ENCODE measurements around the gene EVI2B.

DNA sequence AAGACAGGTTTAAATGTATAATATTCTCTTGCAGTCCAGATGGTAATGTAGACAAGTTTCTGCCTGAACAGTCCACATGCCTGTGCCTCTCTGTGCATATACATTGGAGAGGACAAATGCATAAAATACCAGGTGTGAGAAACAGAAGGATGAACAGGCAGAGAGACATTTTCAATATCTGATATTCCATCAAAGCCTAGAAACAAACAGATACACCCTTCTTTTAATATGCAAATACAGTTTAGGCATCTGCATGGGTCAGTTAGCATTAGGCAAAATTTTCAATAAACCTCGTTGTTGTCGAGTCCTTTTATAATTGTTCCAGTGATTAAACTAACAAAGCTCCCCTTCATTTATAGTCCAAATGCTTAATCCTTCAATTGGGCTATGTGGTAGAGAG, 17.7 kb downstream of the EVI2B start:
- TF ChIP-seq POLR2A (IDR thresholded peaks at IDR 0.05; ENCODE audit: low read length) (no peak), ELK1 (IDR thresholded peaks at IDR 0.05; ENCODE audit: low read depth, low read length) (no peak)
- TF ChIP-seq, protein P1, sequence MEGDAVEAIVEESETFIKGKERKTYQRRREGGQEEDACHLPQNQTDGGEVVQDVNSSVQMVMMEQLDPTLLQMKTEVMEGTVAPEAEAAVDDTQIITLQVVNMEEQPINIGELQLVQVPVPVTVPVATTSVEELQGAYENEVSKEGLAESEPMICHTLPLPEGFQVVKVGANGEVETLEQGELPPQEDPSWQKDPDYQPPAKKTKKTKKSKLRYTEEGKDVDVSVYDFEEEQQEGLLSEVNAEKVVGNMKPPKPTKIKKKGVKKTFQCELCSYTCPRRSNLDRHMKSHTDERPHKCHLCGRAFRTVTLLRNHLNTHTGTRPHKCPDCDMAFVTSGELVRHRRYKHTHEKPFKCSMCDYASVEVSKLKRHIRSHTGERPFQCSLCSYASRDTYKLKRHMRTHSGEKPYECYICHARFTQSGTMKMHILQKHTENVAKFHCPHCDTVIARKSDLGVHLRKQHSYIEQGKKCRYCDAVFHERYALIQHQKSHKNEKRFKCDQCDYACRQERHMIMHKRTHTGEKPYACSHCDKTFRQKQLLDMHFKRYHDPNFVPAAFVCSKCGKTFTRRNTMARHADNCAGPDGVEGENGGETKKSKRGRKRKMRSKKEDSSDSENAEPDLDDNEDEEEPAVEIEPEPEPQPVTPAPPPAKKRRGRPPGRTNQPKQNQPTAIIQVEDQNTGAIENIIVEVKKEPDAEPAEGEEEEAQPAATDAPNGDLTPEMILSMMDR (IDR thresholded peaks at IDR 0.05): no peak
